Stimulated activated CD8-positive, alpha-beta memory T cell treated with anti-CD3 and anti-CD28 coated beads, Interleukin-7, amount 100 ng/mL, for 24 hours (primary cell): ENCODE measurements around the gene CLSTN2.

Source experiments
- DNase-seq: peaks from one replicate; pipeline ENCODE4 v3.0.0-alpha.2; 2020; ENCODE audit warnings: low read depth

Gene CLSTN2

DNA sequence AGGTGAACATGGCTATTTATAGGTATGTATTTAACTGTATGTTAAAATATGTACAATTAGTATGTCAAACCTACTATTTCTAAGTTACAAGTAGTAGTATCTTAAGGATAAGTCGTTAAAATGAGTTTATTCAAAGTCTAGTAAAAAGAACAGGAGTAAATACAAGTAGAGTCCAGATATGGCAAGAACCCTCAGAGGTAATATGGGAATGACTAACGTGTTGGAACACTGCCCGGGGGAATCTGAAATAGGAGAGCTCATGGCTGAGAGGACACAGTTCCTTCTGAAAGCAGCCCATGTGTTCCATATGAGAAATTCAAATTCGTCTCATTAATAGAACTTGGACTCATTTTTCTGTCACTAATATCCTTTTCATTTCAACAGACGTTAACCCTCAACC, 158.8 kb downstream of the CLSTN2 start:
- no peak for DNase-seq

DNA sequence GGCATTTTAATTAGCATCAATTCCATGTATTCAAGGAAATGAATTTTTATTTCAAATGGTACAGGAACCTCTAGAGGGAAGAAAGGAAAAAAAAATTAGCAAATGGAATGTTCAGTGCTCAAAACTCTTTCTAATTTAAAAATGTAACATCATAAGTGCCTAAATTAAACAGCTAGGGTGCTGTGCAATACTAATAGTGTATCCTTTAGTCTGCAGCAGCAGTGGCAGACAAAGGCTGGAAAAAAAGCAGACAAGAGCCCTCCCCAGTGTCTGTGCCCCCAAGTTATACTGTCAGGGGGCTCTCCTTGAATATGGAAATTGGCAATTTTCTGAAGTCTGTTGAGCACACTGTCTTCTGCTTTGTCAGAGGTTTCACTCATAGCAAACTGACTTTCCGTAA, 159.5 kb downstream of the CLSTN2 start:
- no peak for DNase-seq

DNA sequence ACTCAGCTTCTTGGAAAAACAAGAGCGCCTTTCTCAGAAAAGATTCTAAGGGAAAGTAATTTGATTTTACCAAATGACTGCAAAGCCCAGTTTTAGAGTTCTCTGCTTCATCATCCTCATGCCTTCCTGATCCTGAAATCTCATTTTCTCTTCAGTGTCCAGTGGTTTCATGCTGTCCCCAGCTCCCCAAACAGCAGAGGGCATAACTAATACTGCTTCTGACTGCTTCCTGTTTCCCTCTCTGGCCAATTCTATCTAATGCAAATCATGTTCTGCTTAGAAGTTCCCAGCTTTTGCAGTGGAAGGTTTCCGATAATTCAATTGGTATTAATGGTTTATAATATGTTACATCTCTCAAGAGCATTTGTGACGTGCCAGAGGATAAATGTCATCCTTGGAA, 161.1 kb downstream of the CLSTN2 start:
- no peak for DNase-seq

DNA sequence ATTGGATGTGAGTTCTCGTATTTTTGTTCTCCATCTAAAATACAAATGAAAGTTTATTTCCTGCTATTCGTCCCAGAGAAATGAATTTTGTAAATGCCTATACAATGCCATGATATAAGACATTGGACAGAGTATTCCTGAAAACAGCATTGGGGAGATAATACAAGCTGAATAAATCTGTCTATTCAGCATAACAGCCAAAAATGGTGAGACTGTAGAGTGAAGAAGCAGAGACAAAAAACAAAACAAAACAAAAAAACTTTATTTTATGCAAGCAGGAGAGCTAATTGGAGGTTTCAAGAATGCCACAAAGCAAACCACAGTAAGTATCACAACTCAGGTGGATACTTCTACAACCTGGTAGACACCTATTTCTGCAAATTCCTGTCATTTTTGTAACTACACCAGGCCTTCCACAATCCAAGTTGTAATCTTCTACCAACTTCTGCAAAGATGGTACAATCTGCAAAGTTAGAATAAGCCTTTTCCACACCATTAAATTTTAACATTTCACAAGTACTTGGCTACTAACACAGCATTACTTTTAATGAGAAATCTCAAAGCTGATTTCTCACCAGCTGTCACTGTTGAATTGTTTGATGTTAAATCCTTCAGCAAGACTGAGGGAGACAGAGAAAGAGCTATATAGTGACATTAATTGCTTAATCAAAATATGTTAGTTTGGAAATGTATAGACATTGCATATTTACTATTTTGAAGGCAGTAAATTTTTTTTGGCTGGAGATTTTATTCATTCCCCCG, 163.1 kb downstream of the CLSTN2 start:
- DNase-seq: no peak

DNA sequence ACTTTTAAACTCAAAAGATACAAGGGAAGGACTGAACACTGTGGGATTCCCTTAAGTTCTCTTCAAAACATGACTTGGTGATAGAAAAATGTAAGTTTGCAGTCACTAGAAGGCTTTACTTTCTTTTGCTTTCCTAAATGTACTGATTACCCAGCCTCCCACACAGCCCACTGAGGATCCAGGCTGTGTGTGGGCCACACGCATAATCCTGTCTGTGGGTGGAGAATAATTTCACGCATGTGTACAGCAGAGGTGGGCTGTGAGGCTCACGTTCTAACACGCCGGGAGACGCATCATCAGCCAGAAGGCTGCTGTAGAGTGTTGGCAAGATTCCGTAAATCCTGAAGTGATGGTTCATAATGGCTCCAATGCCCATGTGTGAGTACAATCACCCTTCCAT, 165.5 kb downstream of the CLSTN2 start:
- DNase-seq: no peak

DNA sequence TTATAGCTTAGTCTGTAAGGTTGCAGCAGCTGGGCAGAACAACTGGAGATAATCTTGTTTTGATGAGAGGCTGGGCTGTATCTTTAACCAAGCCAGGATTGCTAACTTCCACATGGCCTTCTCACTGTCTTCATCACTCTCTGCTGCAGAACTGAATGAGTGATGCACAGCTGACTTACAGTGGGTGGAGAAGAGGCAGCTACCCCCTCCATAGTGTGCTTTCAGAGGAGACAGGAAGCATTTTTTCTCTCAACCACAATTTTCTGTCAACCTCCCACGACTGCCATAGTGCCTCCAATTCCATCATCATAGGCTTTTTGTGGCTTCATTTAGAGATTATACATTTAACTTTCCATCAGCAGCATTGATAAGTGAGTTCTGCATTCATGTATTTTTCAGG, 168.2 kb downstream of the CLSTN2 start:
- DNase-seq: no peak

DNA sequence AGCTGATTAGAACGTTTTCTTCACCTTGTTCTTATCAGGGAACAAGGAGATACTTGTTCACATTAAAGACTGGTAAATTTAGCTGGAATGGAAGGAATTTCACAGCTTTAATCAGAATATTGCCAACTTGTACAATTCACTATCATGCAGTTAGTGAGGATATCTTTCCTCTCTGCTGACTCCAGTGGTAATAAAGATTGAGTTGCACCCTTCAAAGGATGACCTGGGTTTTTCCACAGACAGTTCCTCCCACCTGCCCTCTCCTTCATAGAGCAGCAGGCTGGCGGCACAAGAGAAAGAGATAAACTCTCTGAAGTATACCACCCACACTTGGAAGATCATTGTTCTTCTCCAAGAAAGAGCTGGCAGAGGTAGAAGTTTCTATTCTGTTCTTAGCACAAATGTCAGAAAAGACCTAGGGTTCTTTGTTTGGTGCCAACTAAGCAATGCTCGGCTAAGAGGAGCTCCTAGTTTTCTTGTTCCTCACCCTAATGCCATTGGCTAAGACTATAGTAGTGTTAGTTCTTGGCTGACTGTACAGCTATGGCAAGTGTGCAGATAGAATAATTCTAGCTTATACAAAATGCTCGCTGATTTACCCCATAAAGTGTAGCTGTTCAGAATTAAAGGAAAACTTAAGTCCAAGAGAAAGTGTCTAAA, 169.1 kb downstream of the CLSTN2 start:
- DNase-seq: no peak

DNA sequence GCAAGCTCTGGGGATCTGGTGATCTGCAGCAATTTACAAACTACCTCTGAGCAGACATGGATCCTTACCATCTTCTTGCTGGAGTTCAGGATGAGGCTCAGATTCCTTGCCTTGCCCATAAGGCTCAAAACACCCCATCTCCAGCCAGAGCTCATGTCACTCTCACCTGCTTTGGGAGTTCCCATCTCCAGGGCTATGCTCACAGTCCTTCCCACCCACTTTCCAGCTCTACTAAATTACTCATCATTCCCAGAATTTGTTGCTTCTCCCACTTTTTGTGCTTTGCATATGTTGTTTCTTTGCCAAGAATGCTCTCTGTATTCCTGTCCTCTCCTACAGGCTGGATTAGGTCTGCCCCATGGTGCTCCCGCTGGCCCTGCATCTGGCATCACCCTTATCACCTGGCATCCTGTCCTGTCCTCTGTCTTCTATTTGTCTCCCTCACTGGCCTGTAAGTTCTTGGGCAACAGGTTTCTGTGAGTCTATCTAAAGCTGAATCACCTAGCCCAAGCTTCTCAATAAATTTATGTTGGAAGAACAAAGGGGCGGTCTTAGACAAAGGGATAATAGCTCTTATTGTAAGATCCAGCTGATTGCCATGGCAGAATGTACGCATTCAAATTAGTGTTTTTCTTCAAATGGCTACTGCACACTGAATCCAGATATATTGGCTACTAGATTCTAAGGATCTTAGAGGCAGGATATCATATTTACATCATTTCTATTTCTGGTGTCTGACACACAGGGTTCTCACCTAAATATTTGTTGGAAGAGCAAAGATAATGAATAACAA, 179.2 kb downstream of the CLSTN2 start:
- no peak for DNase-seq

DNA sequence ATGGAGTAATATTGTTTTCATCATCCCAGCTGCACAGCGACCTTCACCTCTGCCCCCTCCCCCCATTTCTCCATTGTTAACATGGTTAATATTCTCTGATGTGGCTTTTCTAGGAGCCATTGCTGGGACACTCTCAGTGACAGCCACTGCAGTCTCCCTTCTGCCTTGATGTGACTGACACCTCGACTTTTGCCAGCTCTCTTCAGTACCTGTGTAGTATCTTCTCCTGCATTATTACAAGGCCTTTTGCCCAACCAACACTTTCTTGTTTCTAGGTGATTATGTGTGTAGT, 179.8 kb downstream of the CLSTN2 start:
- no peak for DNase-seq

DNA sequence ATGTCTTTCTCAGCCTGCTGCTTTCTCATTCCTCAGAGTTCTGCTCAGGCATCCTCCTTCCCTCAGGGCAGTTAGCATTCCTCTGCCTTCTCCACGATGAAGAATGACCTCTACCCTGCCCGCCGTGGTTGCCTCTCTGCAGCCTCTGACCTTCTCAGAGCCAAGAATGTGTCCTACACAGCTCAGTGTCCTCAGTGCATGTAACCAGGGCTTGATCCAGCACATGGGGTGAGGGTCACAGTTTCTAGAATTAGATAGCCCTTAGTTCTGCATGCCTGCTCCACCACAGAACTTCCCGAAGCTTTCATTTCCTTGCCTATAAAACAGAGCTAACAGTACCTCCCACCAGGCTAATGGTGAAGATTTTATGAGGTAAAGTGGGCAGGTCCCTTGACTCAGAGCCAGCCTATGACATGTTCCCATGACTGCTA, 182.1 kb downstream of the CLSTN2 start:
- no peak for DNase-seq

DNA sequence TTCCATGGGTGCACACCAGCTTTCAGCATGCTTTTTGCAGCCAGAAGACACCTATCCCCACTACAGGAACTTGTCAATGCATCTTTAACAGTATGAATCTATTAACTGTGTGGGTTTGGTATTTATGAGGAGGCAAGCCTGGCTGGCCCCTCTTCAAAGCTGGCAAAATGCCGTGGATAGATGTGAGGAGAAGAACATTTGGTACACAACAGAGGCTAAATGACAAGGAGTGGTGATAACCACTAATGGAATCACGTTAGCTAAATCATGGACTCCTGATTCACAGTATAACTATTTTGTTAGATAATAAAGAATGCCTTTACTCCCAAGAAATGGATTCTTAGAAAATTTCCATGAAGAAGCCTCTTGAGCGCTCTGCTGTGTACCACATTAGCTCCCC, 187.2 kb downstream of the CLSTN2 start:
- no peak for DNase-seq

DNA sequence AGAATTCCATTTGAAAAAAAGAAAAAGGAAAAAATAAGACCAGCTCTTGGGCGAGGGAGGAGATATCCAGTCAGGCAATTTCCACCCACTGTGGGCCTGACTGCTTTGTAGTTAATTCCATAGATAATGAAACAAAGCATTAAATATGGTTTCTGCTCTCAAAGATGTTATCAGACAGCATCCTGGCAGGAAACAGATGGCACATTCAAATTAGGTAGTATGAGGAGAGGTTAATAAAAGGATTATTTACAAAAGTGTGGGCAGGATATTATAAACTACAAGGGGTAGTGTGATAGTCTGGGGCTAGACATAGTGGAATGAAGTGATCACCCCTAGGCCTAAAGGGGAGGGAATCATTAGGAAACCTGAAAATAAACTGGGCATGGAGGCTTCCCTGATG, 193.2 kb downstream of the CLSTN2 start:
- DNase-seq: no peak

DNA sequence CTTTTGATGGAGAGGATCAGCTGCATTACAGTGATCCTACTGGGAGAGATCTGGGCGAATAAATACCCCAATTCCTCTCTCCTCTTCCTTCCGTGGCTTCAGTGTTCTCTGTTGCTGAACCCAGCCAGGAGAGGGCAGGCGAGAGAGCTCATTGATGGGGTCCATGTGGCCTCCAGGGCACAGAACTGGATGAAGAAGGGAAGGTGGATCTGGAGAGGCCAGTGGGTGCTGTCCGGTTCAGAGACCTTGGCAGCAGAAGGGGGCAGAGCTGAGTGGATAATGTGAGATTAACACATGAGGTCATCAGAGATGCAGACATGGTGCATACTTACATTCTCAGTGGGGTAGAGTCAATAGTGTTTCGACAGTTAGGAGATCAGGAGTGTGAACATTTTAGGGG, 193.6 kb downstream of the CLSTN2 start:
- DNase-seq: no peak

DNA sequence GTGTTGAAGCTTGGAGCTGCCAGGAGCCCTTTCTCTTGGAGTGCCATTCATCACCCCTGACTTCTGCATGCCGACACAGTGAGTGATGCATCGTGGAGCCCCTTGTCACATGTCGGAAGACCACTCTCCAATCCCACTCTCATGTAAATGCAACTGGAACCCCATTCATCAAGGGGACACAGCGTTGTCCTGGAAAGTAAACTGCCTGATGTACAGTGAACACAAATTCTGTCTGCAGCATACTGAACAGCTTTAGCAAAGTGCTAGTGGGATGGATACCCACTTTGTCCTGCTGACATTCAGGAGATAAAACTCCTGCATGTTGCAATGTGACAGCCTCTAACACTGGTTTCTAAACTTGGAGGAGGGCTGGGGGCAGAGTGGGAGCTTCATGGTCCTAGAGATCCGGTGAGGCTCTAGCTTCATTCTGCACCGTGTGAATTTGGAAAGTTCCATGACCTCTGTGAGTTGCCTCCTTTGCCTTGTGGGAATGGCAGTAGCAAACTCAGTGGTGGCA, 194.8 kb downstream of the CLSTN2 start:
- no peak for DNase-seq

DNA sequence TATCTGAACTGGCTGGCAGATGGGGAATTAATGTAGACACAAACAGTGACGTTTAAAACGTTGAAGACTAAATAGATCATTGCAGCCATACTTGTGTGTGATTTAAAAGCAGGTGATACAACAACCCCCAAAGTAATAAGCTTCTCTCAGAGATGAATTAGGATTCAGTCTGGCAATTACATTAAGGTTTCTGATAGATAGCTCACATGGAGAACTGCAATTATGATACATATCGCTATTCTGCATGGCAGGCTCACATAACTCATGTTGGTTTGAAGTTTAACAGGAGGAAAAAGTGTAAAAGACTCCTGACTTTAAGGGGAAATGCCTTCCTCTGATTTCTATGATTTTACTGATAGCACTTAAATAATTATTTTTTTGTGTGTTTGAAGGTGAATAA, 196.9 kb downstream of the CLSTN2 start:
- no peak for DNase-seq

DNA sequence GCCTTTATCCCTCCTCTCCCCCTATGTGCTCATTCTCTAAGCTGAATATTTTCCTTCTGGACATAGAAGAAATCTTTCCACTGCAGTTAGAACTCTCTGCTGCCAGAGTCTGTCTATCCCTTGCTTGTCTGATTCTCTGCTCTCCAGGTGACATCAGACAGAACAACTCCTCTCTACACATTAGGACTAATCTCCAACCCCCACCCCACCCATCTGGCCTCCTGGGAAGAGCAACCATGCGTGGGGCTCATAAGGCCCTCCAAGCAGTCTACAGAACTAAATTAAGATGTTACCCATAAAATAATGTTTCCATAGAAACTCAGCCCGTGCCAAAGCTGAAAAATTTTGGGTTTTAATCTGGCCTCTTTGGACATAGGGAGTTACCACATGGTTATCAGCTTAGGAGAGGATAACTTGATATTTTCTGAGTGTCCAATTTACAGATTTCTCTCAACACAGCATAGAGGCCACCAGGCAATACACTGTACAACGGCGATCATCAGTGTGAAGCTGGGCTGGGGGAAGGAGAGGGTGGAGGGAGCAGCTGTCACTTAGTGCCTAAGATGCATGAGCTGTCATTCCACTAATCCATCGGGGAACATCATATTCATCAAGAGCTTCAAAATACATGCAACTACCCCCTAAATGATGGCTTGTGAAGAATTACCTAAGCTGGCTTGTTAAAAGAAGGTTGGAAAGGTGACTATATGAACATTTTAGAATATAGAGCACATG, 199.4 kb downstream of the CLSTN2 start:
- no peak for DNase-seq

DNA sequence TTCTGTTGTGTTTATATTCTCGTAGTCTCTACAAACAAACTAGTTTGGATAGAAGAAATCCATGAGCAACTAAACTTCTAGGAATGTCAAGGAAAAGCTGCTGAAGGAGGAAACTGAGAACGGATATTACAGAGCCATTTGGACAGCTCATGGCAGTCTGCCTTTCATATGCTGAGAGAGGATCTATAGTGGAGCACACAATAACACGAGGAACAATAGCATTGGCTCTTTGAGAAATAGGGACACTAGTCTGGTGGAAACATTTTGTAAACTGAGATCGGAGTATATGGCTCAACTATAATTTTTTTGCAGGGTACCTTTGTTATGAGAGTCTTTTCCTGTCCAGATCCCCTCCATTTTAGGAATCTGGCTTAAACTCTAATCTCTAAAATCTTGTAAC, 200.5 kb downstream of the CLSTN2 start:
- no peak for DNase-seq

DNA sequence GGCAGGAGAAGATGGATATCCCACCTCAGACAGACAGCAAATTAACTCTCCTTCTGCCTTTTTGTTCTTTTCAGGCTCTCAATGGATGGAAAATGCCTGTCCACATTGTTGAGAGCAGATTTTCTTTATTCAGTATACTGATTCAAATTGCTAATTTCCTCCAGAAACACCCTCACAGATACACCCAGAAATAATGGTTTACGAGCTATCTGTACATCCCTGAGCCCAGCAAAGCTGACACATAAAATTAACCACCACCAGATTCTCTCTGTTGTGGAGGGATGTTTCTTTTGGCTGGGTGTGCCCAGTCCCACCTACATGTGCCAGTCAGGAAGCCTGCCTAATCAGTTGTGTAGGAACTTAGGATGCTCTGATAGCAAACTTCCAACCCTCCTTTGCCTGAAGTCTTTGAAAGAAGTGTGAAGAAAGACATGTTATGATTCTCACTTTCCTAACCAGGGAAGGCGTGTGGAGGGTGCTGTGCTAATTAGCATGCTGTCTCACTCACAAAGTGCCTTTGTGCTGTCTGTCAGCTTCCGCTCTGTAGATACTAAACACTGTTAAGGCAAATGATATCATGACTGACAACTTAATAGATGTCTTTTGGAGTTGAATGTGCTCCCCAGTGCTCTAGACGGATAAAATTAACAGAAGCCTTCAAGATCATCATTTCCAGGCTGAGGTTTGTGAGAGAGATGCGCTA, 208.5 kb downstream of the CLSTN2 start:
- DNase-seq: no peak

DNA sequence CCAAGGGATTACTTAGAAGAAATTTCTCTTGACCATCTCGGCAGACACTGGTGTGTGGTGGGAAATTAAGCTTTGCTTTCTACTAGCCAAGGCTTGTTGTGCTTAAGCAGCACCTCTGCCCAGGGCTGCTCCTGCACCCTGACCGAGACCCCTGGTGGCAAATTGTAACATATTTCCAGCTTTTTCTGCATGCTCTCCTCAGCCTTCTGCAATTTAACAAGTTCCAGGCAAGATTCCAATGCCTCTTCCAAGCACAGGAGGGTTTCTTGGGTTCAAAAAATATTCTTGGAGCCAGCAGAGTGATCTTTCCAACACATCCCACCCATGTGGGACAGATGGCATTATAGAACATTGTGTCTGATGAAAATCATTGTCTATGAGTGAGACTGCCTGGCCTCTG, 210.5 kb downstream of the CLSTN2 start:
- no peak for DNase-seq

DNA sequence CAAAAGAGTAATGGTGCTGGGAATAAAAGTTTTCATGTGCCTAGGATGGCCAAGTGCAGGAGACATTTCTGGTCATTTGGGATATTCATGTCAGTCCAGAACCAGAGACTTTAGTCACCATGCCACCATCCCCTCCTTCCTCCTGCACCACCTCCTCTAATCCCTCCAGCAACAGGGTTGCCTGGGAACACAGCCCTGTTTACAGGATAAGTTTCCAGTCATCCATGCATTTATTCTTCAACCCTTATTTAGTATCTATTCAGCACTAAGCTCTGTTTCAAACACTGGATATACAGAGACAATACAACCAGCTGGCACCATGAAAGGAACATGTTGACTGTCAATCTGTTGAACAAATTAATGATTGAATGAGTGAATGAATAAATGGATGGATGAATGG, 211.7 kb downstream of the CLSTN2 start:
- no peak for DNase-seq

DNA sequence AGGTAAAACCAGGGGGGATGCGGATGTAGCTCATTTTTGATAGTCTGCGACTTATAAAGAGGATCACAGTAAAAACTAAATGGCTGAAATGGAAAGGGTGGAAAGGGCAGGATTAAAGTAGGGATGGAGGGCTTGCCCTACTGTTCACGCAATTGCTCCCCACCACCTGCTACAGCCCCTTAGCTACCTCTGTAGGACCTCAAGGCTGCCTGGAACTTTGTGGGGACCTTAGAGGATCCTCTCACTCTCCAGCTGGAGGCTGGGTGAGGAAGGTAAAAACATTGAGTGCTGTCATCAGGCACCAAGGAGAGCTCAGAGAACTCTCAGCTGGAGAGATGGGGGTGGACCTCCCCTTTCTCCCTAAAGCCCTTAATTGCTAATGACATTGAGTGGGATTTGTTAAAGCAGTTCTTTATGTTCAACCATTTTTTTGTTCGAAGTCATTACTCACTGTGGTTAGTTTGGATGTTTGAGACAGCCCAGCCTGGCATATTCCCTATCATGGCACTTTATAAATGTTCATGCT, 213.0 kb downstream of the CLSTN2 start:
- no peak for DNase-seq
